CD14-positive monocyte (primary cell): Measurements from ENCODE around the gene WDR82. TPM values are rescaled to one million over a fixed set of nuclear protein-coding genes. Genes with fewer than 3 reads are reported as not detected.

Experiments used
- DNase-seq, 3 donors: peaks; one replicate each; pipeline ENCODE4 v3.0.0-alpha.2; 2011 to 2022
- H2AFZ ChIP-seq: 2 replicates; pipeline ENCODE4 v1.6.0; 2012; ENCODE audit warnings: mild to moderate bottlenecking, low read depth, low read length, inconsistent platforms; ENCODE audit not compliant: insufficient read depth, poor library complexity, severe bottlenecking
- H3K27ac ChIP-seq, 2 donors: 1 replicate in 1 of 2; 2 replicates in 1 of 2; pipeline ENCODE4 v1.5.1; 2012 to 2013; ENCODE audit warnings: low read length in 2 of 2, control low read depth in 1 of 2, inconsistent platforms in 1 of 2, low read depth in 1 of 2, mild to moderate bottlenecking in 1 of 2
- H3K27me3 ChIP-seq, 2 donors: one replicate each; pipeline versions ENCODE4 v1.6.0 to v1.6.1; 2011 to 2013; ENCODE audit warnings: low read length in 2 of 2; ENCODE audit not compliant: control insufficient read depth in 2 of 2, insufficient read depth in 2 of 2
- H3K36me3 ChIP-seq, 2 donors: replicated peaks in 1 of 2; 1 replicate in 1 of 2; 2 replicates in 1 of 2; pipeline versions ENCODE4 v1.5.1 to v1.6.1; 2012 to 2013; ENCODE audit warnings: low read length in 2 of 2, control low read depth in 1 of 2, inconsistent platforms in 1 of 2, mild to moderate bottlenecking in 1 of 2; ENCODE audit not compliant: insufficient read depth in 2 of 2, control insufficient read depth in 1 of 2
- H3K4me1 ChIP-seq, 2 donors: 1 replicate in 1 of 2; 2 replicates in 1 of 2; pipeline versions ENCODE4 v1.5.1 to v1.6.1; 2012 to 2013; ENCODE audit warnings: low read length in 2 of 2, control low read depth in 1 of 2, inconsistent platforms in 1 of 2, mild to moderate bottlenecking in 1 of 2, moderate library complexity in 1 of 2; ENCODE audit not compliant: insufficient read depth in 2 of 2, control insufficient read depth in 1 of 2
- H3K4me2 ChIP-seq: replicated peaks from 2 replicates; pipeline ENCODE3; 2012; ENCODE audit warnings: low read length, moderate library complexity, mild to moderate bottlenecking; ENCODE audit not compliant: poor library complexity, severe bottlenecking; ENCODE audit errors: extremely low read depth
- H3K4me3 ChIP-seq, 3 experiments: fragments of 200-600 bp in 1 of 3; sonication (generic) in 1 of 3; replicated peaks in 1 of 3; 1 replicate in 2 of 3; 2 replicates in 1 of 3; pipeline ENCODE4 v1.5.1; 2011 to 2013; ENCODE audit warnings: low read length in 3 of 3, mild to moderate bottlenecking in 3 of 3, control low read depth in 2 of 3, low read depth in 2 of 3, inconsistent platforms in 1 of 3, moderate library complexity in 1 of 3
- H3K79me2 ChIP-seq: 2 replicates; pipeline ENCODE4 v1.6.0; 2012; ENCODE audit warnings: mild to moderate bottlenecking, control low read depth, inconsistent platforms, low read length, moderate library complexity; ENCODE audit not compliant: insufficient read depth
- H3K9ac ChIP-seq: 2 replicates; pipeline ENCODE4 v1.6.0; 2017; ENCODE audit warnings: low read length, mild to moderate bottlenecking; ENCODE audit not compliant: insufficient read depth, poor library complexity, severe bottlenecking
- H3K9me3 ChIP-seq, 2 donors: replicated peaks in 1 of 2; 1 replicate in 1 of 2; 2 replicates in 1 of 2; pipeline versions ENCODE4 v1.5.1 to v1.6.1; 2012 to 2013; ENCODE audit warnings: low read length in 2 of 2, control low read depth in 1 of 2; ENCODE audit not compliant: control insufficient read depth in 1 of 2, insufficient read depth in 1 of 2
- H4K20me1 ChIP-seq: 2 replicates; pipeline ENCODE4 v1.6.0; 2012; ENCODE audit warnings: mild to moderate bottlenecking, low read length, control low read depth, moderate library complexity; ENCODE audit not compliant: insufficient read depth
- H3K27ac Mint-ChIP-seq, 7 donors: one replicate each; pipeline ENCODE4 v1.8.0; 2020; ENCODE audit warnings: mild to moderate bottlenecking in 7 of 7, mixed read lengths in 7 of 7, moderate library complexity in 6 of 7, inconsistent platforms in 2 of 7
- H3K27me3 Mint-ChIP-seq, 3 donors: one replicate each; pipeline ENCODE4 v1.8.0; 2021 to 2022; ENCODE audit warnings: low read depth in 3 of 3, mild to moderate bottlenecking in 3 of 3, mixed read lengths in 3 of 3, moderate library complexity in 3 of 3, inconsistent platforms in 1 of 3
- H3K36me3 Mint-ChIP-seq, 2 donors: one replicate each; pipeline ENCODE4 v1.8.0; 2020; ENCODE audit warnings: mixed read lengths in 2 of 2, inconsistent platforms in 1 of 2, mild to moderate bottlenecking in 1 of 2
- H3K4me1 Mint-ChIP-seq: one replicate; pipeline ENCODE4 v1.8.0; 2020; ENCODE audit warnings: mild to moderate bottlenecking, mixed read lengths
- H3K4me3 Mint-ChIP-seq, 2 donors: one replicate each; pipeline ENCODE4 v1.8.0; 2020; ENCODE audit warnings: mild to moderate bottlenecking in 2 of 2, mixed read lengths in 2 of 2, moderate library complexity in 1 of 2
- H3K9me3 Mint-ChIP-seq, 7 donors: one replicate each; pipeline ENCODE4 v1.8.0; 2020 to 2022; ENCODE audit warnings: mixed read lengths in 7 of 7, mild to moderate bottlenecking in 6 of 7, moderate library complexity in 6 of 7, inconsistent platforms in 2 of 7
- WGBS: methylation state at CpG from one replicate; pipeline ENCODE4 v1.1.5; 2013; ENCODE audit warnings: missing lambda C conversion rate; ENCODE audit not compliant: insufficient coverage; 5-methylcytosine and 5-hydroxymethylcytosine counted together
- intact Hi-C, 2 donors: fragments of 100-400 bp; cut with micrococcal nuclease; formaldehyde crosslinking; loops; one replicate each; pipeline versions ENCODE4 v1.15.0 to v1.15.1; 2023
- polyA plus RNA-seq, 3 donors: library from polyadenylated mRNA; depleted of rRNA in 1 of 3; unstranded in 2 of 3; stranded (reverse) in 1 of 3; fragments of 300-500 nt in 2 of 3; fragments of >200 nt in 1 of 3; fragmentation: Illumina TruSeq in 2 of 3; gene quantifications; 1 replicate in 2 of 3; 2 replicates in 1 of 3; pipeline ENCODE4 v1.2.3, GENCODE V29; 2012 to 2021
- TF ChIP-seq, protein P1 (sequence below): fragments of 200-600 bp; IDR thresholded peaks from one replicate; pipeline ENCODE4 v1.8.0; 2022; ENCODE audit warnings: antibody characterized with exemption, mild to moderate bottlenecking

WDR82 gene
- polyA plus RNA-seq, 3 donors, result 27.3 to 33.4 (median 32.3) TPM

DNA sequence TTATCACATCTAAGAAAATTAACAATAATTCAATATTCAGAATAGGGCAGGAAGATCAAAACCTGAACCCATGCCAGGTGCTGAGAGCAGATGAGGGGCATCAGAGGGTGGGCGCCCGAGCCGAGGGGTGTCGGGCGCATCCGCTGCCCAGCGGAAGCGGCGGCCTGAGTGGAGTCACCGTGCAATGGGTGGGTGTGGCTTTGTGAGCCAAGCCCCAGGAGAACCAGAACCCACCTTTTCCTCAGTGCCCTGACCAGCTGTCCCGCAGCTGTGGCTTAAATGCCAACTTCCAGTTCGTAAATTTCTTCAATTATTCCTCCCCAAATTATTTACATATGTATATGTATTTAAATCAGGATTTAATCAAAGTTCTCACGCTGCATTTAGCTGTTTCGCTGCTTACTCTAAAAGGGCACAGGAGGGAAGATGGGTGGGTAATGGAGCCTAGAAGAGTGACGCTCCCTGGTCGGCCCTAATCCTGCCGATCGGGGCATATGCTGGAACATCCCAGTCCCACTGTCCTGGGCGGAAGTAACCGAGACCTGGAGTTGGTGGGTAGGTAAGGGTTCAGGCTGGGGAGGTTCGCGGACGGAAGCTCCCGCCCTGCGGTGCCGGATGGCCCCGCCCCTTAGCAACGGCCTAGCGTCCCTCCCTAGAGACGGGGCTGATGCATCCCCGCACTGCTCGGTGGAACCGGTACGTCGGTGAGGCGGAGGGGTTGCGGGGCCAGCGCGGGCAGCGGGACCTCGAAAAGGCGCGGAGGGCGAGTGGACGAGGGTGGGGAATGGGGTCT, 39.0 kb upstream of the WDR82 start:
- Mint-ChIP-seq H3K27ac (peak overlapping the region in 5 of 7 donors; percentile 8 to 72 (median 20)), H3K27me3 (peaks cover 3 to 11% (median 5%) of the 10 kb centered on the region in 3 donors), H3K4me3 (peak overlapping the region; percentile 71 to 75), H3K36me3 (peaks cover 23 to 43% of the 10 kb centered on the region in 2 donors), H3K4me1 (peaks cover 50% of the 10 kb centered on the region), H3K9me3 (no peaks in the 10 kb centered on the region)
- Histone ChIP-seq H3K4me3 (peak overlapping the region in 2 of 3 experiments; percentile 10 to 65), H3K36me3 (peaks cover 0 to 9% of the 10 kb centered on the region in 2 donors), H3K4me1 (peaks cover 40 to 43% of the 10 kb centered on the region in 2 donors), H3K79me2 (peaks cover 3% of the 10 kb centered on the region), H3K27ac (no peak overlapping the region), H3K9me3 (no peaks in the 10 kb centered on the region), H3K4me2 (peak overlapping the region; percentile 73), H2AFZ (no peak overlapping the region), H3K27me3 (no peaks in the 10 kb centered on the region), H3K9ac (no peak overlapping the region), H4K20me1 (no peaks in the 10 kb centered on the region)
- intact Hi-C loops, result no loop called here
- WGBS, result 27% methylated on average over 31 of the region's 45 CpGs
- DNase-seq, result peak; percentile 45 to 65 (median 59)
- TF ChIP-seq, protein P1, sequence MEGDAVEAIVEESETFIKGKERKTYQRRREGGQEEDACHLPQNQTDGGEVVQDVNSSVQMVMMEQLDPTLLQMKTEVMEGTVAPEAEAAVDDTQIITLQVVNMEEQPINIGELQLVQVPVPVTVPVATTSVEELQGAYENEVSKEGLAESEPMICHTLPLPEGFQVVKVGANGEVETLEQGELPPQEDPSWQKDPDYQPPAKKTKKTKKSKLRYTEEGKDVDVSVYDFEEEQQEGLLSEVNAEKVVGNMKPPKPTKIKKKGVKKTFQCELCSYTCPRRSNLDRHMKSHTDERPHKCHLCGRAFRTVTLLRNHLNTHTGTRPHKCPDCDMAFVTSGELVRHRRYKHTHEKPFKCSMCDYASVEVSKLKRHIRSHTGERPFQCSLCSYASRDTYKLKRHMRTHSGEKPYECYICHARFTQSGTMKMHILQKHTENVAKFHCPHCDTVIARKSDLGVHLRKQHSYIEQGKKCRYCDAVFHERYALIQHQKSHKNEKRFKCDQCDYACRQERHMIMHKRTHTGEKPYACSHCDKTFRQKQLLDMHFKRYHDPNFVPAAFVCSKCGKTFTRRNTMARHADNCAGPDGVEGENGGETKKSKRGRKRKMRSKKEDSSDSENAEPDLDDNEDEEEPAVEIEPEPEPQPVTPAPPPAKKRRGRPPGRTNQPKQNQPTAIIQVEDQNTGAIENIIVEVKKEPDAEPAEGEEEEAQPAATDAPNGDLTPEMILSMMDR, result no peak

DNA sequence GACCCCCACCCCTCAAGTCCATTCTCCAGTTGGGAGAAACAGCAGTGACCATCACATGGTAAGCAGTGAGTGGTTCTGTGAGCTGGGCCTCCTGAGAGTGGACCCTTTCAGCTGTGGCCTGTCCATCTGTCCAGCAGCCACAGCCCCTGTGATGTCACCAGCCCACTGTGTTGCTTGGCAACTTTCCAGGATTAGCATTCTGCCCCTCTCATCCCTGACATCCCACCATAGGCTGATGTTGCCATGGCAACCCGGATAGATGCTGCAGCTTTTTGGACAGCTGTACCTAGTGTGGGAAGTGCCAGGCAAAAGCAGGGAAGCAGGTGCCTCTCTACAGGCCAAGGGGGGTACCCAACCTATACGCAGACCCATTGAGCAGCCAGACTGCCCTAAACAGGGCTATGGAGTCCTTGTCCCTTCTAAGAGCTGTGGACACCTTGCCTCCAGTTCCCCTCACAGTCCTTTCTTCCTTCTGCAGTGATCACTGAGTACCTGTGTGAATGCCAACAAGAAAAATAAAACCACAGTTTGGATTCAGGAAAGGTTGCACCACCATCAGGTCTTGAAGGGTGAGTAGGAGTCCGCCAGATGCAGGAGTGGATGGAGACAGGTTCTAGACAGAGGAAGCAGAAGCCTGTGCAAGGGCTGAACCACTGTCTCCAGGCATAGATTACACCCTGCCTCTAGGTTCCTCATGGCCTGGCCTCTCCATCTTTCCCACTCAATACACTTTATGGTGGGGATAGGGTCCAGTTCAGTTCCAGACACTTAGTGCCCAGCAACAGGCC, 37.7 kb upstream of the WDR82 start, which contains the start of gene DNAH1:
DNAH1 (plus strand) TSS at position 343 of the 788 bp plus-strand sequence. CDS start 6,124 bp downstream, outside the sequence.
- no peak within 1 kb of the TSS for H3K27ac ChIP-seq
- Mint-ChIP-seq H3K4me3 (peak within 1 kb of the TSS in 1 of 2 donors; percentile 6), H3K36me3 (peaks cover 20 to 43% of the 10 kb centered on the region in 2 donors), H3K27ac (peak within 1 kb of the TSS in 5 of 7 donors; percentile 3 to 78 (median 17)), H3K27me3 (peaks cover 3 to 11% (median 5%) of the 10 kb centered on the region in 3 donors), H3K9me3 (no peaks in the 10 kb centered on the region), H3K4me1 (peaks cover 54% of the 10 kb centered on the region)
- H3K4me3 ChIP-seq, result peak within 1 kb of the TSS in 1 of 3 experiments; percentile 65
- H2AFZ ChIP-seq, result no peak within 1 kb of the TSS
- H3K9me3 ChIP-seq, result no peaks in the 10 kb centered on the region
- WGBS, result 100% methylated on average over 1 of the region's 3 CpGs
- intact Hi-C loops, result no loop called here
- peaks cover 3% of the 10 kb centered on the region for H3K79me2 ChIP-seq
- TF ChIP-seq, protein P1, result no peak
- H4K20me1 ChIP-seq, result no peaks in the 10 kb centered on the region
- H3K9ac ChIP-seq, result no peak within 1 kb of the TSS
- H3K27me3 ChIP-seq, result no peaks in the 10 kb centered on the region
- peaks cover 0 to 9% of the 10 kb centered on the region in 2 donors for H3K36me3 ChIP-seq
- peaks cover 41 to 44% of the 10 kb centered on the region in 2 donors for H3K4me1 ChIP-seq
- no peak for DNase-seq
- H3K4me2 ChIP-seq, result peak within 1 kb of the TSS; percentile 73
